GM12878 (cell line): ENCODE data around the gene HTR7.
"Not testable (repeated sequence)": the region's sequence is repeated elsewhere in the genome, so short reads cannot be mapped to it uniquely, and the experiment has no call there.

ENCODE experiments used
- CTCF ChIP-seq, 3 experiments: IDR thresholded peaks in 2 of 3; conservative IDR thresholded peaks in 1 of 3; 2 replicates each; pipeline ENCODE4 v1.5.1; 2011; ENCODE audit warnings: low read depth in 3 of 3, low read length in 3 of 3, mild to moderate bottlenecking in 3 of 3, control low read depth in 2 of 3, moderate library complexity in 2 of 3, inconsistent platforms in 1 of 3, mixed read lengths in 1 of 3; ENCODE audit not compliant: control insufficient read depth in 2 of 3, insufficient read depth in 1 of 3; ENCODE audit errors: extremely low read depth in 1 of 3
- EP300 ChIP-seq, 2 experiments: fragments of 150-350 bp in 1 of 2; IDR thresholded peaks; 2 replicates each; pipeline ENCODE4 v1.6.1; 2011 to 2012; ENCODE audit warnings: low read depth in 2 of 2, low read length in 2 of 2, borderline replicate concordance in 1 of 2, improper control_type of control experiment in 1 of 2, inconsistent platforms in 1 of 2; ENCODE audit not compliant: control insufficient read depth in 1 of 2
- EZH2 ChIP-seq: IDR thresholded peaks from 2 replicates; pipeline ENCODE4 v1.6.1; 2012; ENCODE audit warnings: low read depth, mild to moderate bottlenecking, control low read depth, inconsistent platforms, low read length, borderline replicate concordance; ENCODE audit not compliant: control insufficient read depth
- HDAC2 ChIP-seq: fragments of 200-600 bp; sonication (generic); IDR thresholded peaks from 2 replicates; pipeline ENCODE4 v1.6.1; 2017
- JUNB ChIP-seq: IDR thresholded peaks from 2 replicates; pipeline ENCODE4 v1.6.1; 2016; ENCODE audit warnings: antibody characterized with exemption, mild to moderate bottlenecking
- MXI1 ChIP-seq: fragments of 150-350 bp; IDR thresholded peaks from 2 replicates; pipeline ENCODE4 v1.6.1; 2011; ENCODE audit warnings: low read depth, mild to moderate bottlenecking, inconsistent platforms, low read length, improper control_type of control experiment
- PAX5 ChIP-seq: IDR thresholded peaks from 2 replicates; pipeline ENCODE4 v1.6.1; 2011; ENCODE audit warnings: low read depth, low read length, borderline replicate concordance
- TAF1 ChIP-seq: IDR thresholded peaks from 2 replicates; pipeline ENCODE4 v1.6.1; 2011; ENCODE audit warnings: mild to moderate bottlenecking, low read depth, low read length, borderline replicate concordance

- TF ChIP-seq MXI1; EP300 (IDR thresholded peaks at IDR 0.05; ENCODE audit: borderline replicate concordance in 1 of 2, control insufficient read depth in 1 of 2, low read depth in 2 of 2, low read length in 2 of 2); HDAC2; CTCF (IDR thresholded peaks at IDR 0.05 in 2 of 3, conservative IDR thresholded peaks at IDR 0.05 in 1 of 3; ENCODE audit: control insufficient read depth in 2 of 3, extremely low read depth in 1 of 3, insufficient read depth in 1 of 3, low read depth in 3 of 3, low read length in 3 of 3); EZH2; TAF1; PAX5; JUNB: not testable (repeated sequence)
These were observed 36.0 kb downstream of the HTR7 start for GRCh38 chr10:90821864-90822263.
